GM19193 (cell line): ENCODE measurements around the gene HK2.

Experiments
- POLR2A ChIP-seq: IDR thresholded peaks from 4 replicates; pipeline ENCODE4 v1.6.1; 2011; ENCODE audit not compliant: insufficient read depth, insufficient read length; ENCODE audit errors: extremely low read depth

HK2 gene

DNA sequence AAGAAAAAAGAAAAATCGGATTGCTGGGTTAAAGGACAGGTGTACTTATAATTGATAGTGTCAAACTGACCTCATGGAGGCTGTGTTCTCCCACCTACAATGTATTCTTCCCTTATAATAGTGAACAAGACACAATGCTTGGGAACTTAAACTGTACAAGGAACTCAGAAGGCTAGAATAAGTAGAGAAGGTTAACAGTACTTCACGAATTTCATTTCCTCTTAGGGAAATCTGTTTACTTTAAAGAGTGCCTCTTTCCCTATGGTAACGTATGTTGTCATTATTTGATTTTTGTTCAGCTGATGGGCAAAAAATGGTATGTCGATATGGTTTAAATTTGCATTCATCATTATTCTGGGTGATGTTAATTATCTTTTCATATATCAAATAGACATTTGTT, 9.2 kb upstream of the HK2 start:
- TF ChIP-seq POLR2A, result no peak

DNA sequence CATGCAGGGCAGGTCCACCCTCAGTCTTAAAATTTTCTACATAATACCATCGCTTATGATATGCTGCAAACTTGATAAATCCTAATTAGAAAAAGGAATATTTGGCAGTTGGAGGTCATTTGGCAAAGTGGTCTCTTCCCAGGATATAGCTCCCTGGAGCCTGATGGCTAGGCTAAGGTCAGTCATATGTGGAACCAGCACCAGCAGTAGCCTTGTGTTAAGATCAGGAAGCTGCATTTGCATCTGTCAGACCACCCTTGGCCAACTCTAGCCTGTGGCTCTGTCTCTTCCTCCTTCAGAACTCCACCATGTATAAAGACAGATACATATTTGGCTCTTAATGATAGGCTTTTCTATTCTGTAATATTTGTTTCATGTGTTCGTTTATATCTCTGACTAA, 5.4 kb upstream of the HK2 start:
- TF ChIP-seq POLR2A, result no peak

DNA sequence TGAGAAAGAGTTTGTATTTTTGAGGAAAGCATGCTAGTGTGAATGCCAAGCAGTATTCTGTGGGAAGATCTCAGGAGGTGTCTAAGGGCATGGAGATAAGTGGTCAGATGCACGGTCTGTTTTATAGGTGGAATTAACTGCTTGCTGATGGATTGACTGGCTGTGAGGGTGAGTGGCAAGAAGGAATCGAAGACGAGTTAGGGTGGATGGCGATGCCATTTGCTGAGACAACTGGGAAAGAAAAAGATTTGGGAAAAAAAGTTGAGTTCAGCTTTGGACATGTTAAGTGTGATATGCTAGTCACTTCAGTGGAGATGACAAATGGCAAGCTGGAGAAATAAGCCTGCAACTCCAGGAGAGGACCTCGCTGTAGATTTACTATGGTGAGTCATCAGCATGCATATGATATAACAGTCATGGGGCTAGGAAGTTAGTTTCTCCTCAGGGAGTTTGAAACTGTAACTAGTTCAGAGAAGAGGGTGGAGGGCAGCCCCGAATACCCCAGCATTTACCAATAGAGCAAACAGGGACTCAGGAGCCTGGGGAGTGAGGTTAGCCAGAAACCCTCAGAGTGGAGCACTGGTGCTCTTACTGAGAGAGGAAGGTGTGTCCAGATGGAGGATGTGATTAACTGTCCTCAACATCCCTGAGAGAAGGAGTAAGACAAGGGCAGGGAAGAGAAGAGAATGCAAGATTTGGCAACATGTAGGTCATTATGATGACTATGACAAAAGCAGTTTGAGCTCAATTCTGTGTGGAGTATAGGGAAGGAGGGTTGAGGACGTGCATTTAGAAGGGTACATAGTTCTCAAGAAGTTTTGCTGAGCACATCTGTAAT, 2.0 kb upstream of the HK2 start:
- no peak for TF ChIP-seq POLR2A

DNA sequence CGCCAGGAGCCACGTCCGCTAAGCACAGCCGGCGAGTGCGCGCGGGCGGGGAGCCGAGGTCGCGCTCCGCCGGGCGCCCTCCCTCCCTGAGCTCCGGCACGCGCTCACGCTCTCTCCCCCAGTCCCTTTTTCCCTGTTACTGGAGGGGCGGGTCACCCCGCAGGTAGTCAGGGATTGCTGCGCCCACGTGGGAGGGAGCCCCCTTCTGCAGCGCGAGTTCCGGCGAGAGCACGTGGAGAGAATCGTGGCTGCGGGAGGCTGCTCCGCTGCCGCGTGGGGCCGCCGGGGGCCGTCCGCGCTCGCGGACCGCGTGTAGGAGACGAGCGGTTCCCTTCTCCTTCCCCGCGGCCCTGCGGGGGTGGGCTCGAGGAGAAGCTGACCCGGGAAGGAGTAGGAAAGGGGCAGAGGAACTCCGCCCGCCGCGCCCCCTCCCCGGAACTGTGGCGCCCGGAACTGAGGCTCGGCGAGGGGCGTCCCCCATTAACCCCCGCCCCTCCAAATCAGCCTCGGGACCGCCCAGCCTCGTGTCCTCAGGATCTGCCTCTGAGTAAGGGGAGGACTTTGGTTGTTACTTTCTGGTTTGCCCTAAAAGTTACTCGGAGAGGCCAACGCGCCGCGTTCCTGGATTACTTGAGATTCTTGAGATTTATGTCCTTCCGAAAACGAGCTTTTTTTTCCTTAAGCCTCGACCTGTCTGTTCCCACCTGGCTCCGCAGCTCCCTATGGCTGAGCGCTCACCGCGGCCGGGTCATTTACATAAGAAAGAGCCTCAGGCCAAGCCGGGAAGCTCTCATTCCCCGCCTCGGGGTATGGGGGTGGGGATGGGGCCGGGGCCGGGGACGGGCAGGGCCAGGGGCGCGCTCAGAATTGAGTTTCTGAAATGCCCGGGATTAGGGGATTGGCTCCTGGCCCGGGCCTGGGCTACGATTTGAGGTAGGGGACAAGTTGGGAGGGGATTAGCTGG, 1.1 kb downstream of the HK2 start:
- TF ChIP-seq POLR2A, result peak; percentile 67

DNA sequence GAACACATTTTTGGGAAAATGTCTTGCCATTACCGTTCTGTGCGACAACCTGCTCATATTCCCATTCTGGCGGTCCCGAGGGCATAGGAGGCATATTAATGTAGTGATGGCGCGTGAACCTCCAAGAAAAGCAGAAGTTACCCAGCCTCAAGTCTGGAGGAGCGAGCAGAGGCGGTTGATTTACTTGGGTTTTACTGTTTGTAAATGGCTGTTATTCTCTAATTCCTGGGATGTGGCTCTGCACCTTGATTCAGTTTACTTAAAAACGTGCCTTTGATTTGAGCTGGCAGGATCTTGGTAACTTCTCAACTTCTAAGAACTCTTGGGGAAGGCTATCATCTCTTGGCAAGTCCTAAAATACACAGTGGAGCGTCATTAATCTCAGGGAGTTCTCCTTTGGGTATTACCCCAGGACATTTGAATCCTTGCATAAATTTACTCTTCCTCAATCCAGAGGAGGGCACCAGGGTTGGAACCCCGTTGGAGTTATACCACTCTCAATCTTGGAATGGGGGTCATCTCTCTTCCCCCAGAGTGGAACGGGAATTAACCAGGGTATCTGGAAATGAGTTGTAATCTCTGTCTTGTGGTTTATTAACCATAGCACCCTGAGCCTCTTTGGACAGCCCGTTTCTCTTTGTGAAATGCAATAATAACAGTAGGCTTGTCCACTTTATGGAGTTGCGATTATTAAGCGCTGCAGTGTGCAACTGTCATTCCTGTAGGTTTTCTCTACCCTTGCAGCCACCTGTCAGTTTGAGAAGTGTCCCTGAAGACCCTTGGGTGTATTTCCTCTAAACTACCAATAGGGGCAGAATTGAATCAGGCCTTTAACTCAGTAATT, 2.1 kb downstream of the HK2 start:
- no peak for TF ChIP-seq POLR2A

DNA sequence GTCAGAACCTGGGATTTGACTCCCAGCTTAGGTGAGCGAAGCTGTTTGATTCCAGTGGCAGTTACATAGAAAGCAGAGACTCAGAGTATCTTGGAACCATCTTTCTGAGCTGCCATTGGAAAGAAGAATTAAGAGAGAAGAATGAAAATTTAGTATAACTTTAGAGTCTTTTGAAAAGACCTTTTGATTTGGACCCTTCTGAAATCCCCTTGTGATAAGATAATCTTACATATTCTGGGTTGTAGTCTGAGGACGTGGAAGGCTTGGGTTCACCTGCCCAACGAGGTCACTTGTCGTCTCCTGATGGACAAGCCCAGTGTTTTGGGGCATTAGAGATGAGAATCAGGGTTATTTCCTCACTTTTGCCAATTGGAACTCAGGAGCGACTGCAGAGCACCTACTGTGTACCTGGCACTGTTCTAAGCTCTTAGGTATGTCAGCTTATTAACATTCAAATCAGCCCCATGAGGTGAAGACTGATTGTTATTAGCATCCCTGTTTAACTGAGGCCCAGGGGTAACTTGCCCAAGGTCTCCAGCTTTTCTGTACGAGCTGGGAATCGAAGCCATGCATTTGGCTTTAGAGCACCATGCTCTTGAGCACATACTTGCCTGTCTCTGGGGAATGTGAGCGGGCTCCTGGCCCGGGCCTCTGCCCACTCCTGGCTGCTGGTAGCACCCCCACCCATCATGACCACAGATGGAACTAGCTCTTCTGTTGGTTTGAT, 2.9 kb downstream of the HK2 start:
- no peak for TF ChIP-seq POLR2A

DNA sequence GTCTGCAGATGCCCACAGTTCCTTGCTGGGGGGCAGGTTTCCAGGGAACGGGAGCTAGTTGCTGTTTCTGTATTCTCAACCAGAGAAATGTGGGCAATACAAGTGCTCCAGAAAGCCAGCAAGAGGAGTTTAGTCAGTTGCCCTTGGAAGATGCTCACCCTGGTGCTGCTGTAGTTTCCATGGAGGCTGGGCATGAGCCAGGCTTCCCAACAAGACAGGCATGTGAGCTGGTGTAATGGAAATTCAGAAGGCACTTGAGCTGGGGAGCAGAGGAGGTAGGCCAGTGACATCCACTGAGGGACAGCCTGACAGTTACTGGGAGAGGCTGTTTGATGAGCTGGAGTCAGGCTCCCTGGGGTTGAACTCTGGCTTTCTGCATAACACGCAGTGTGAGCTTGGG, 7.7 kb downstream of the HK2 start:
- no peak for TF ChIP-seq POLR2A

DNA sequence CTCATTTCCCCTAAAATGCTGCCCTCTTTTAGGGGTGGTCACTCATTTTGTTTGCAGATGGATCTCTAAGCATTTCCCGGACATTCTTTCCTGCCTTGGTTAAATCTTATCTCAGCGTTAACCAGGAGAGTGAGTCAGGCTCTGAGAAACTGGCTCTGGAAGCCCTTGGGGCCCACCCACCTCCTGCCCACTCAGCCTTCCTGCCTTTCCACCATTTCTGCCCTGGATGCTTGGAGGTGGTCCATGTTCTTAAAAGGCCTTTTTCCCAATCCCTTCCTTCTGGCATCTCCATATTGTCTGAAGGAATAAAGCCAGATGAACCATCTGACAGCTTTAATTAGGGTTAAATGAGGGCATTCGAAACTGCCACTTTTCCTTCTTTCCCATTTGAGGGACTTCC, 9.5 kb downstream of the HK2 start:
- TF ChIP-seq POLR2A, result no peak

DNA sequence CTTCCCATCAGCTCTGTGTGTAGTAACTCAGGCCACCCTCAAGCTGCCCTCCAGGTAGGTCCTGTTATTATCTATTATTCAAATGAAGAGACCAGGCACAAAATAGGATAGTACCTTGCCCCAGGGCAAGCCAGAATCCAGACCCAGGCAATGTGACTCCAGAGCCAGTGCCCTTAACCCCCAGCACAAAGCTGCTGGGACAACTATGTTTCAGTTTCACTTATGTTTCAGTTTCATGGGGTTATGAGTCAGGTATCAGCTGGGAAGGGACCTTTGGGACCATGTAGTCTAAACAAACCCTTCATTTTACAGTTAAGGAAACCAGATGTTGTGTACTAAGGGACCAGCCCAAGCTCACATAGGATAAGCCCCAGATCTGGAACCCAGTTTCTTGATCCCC, 10.0 kb downstream of the HK2 start:
- no peak for TF ChIP-seq POLR2A

DNA sequence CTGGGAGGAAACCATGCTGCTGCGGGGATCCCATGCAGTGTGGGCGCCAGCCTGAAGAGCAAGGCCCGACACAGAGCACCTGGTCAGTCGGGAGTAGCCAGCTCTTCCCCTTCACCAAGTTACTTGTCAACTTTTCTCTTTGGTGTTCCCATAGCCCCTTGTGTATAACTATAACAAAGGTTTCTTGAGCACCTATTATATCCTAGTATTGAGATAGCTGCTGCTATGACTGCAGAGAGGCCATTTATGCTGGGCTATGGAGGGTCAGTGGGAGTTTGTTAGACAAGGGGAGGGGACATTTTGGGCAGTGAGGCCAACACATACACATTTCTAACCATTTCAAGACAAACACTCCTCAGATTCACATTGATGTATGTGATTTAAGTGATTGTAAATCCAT, 10.8 kb downstream of the HK2 start:
- TF ChIP-seq POLR2A, result no peak

DNA sequence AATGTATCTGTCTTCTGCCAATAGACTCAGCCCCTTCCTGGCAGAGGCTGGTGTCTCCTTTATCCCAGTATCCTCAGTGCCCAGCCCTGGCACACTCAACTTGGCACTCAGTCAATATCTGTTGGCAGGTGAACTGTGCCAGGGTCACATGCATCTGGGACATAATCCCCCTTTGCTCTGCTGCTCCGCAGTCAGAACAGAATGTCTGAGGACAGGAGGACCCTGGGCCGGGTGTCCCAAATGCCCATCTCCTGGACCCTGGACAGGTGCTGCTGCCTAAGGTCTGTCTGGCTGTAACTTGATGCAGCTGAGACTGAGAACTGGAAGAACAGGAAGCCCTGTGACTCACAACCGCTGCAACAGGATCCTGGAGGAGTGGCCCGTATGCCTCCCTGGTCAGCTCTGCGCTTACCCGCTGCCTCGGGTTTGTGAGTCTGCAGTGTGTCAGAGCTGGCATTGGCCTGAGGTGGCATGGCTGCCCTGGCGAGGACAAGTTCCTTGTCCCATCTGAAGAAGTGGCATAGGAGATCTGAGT, 11.4 kb downstream of the HK2 start:
- TF ChIP-seq POLR2A, result no peak

DNA sequence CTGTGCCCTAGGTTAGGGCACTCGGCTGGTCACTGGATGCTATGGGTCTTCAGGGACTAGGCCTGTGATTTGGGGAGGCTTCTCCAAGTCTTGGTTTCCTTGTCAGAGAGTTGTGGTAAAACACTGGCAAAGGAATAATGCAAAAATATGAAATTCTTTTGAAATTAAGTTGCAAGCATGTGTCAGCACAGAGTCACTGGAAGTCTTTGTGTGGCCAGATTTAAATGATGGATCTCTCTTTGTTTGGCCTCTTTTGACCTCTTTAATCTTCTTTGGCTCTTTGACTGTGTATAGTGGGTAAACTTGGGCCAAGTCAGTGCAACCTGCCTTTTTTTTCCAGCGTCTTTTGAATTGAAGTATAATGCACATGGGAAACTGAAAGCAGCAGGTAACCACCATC, 12.1 kb downstream of the HK2 start:
- TF ChIP-seq POLR2A, result no peak

DNA sequence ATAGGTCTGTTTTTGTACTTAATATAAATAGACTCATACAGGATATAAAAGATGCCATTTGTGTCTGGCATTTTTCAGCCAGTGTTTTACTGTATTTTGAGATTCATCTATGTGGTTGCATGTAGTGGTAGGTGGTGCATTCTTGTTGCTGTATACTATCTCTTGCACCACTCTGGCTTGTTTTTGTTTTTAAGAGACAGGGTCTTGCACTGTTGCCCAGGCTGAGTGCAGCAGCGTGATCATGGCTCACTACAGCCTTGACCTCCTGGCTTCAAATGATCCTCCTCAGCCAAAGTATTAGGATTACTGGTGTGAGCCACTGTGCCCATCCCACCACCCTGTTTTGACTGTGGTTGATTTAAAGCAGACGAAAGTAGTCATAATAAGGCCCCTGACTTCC, 12.6 kb downstream of the HK2 start:
- TF ChIP-seq POLR2A, result no peak
